Suprapubic skin (tissue), 4 donors: ENCODE results near the gene COL15A1. TPM values are rescaled to one million over a fixed set of nuclear protein-coding genes. Genes with fewer than 3 reads are reported as not detected.

Experiments used
- DNase-seq, 2 donors: peaks; one replicate each; pipeline ENCODE4 v3.0.0-alpha.2; 2019; ENCODE audit warnings: low spot score in 2 of 2
- H3K27ac ChIP-seq: fragments of 200-600 bp; sonication (generic); one replicate; pipeline ENCODE4 v1.5.1; 2019
- H3K27me3 ChIP-seq: fragments of 200-600 bp; sonication (generic); one replicate; pipeline ENCODE4 v1.5.1; 2019
- H3K36me3 ChIP-seq: fragments of 200-600 bp; sonication (generic); one replicate; pipeline ENCODE4 v1.5.1; 2019
- H3K4me1 ChIP-seq: fragments of 200-600 bp; sonication (generic); one replicate; pipeline ENCODE4 v1.5.1; 2019
- H3K4me3 ChIP-seq: fragments of 200-600 bp; sonication (generic); one replicate; pipeline ENCODE4 v1.5.1; 2019; ENCODE audit warnings: mild to moderate bottlenecking
- H3K9me3 ChIP-seq: fragments of 200-600 bp; sonication (generic); one replicate; pipeline ENCODE4 v1.5.1; 2019
- CTCF ChIP-seq, 2 donors: fragments of 200-600 bp in 1 of 2; fragments of 450-650 bp in 1 of 2; sonication (generic) in 1 of 2; IDR thresholded peaks; one replicate each; pipeline ENCODE4 v1.5.1; 2016 to 2019; ENCODE audit warnings: antibody characterized with exemption in 2 of 2, mild to moderate bottlenecking in 1 of 2, moderate library complexity in 1 of 2
- EP300 ChIP-seq: sonication (generic); formaldehyde crosslinking; IDR thresholded peaks from one replicate; pipeline ENCODE4 v1.6.1; 2017; ENCODE audit warnings: antibody characterized with exemption
- POLR2A ChIP-seq, 2 donors: fragments of 450-650 bp; IDR thresholded peaks; one replicate each; pipeline ENCODE4 v1.6.1; 2017; ENCODE audit warnings: antibody characterized with exemption in 2 of 2, mild to moderate bottlenecking in 2 of 2, moderate library complexity in 2 of 2
- POLR2AphosphoS5 ChIP-seq, 3 donors: sonication (generic); formaldehyde crosslinking; IDR thresholded peaks; one replicate each; pipeline ENCODE4 v1.6.1; 2017; ENCODE audit warnings: antibody characterized with exemption in 3 of 3
- WGBS: methylation state at CpG from one replicate; pipeline ENCODE4 v1.1.5; 2018; 5-methylcytosine and 5-hydroxymethylcytosine counted together
- total RNA-seq, 4 donors: library from RNA; depleted of rRNA; stranded (reverse); fragments of >200 nt; gene quantifications; one replicate each; pipeline ENCODE4 v1.1.0, GENCODE V29; 2016

The COL15A1 gene
- total RNA-seq, 4 donors from 2014 or later: 8.0 to 15.0 (median 9.3) TPM

GRCh38 chr9:98994172-98995058 is 50.7 kb downstream of the COL15A1 start:
- Histone ChIP-seq H3K27ac (no peak overlapping the region), H3K4me1 (peaks cover 49% of the 10 kb centered on the region)
- WGBS: 74% methylated on average over 12 of the region's 12 CpGs

GRCh38 chr9:98995059-98995671 is 51.5 kb downstream of the COL15A1 start:
- Histone ChIP-seq H3K36me3 (no peaks in the 10 kb centered on the region), H3K27ac (no peak overlapping the region), H3K4me1 (peaks cover 46% of the 10 kb centered on the region), H3K9me3 (no peaks in the 10 kb centered on the region), H3K27me3 (peaks cover 6% of the 10 kb centered on the region), H3K4me3 (no peak overlapping the region)
- DNase-seq: peak in 1 of 2 donors; percentile 72
- 48% methylated on average over 3 of the region's 3 CpGs for WGBS
- TF ChIP-seq EP300 (no peak), CTCF (IDR thresholded peaks at IDR 0.05) (no peak), POLR2AphosphoS5 (IDR thresholded peaks at IDR 0.05) (no peak), POLR2A (IDR thresholded peaks at IDR 0.05) (no peak)

More at GRCh38 chr9:98994172-98995058, 50.7 kb downstream of the COL15A1 start:
- Histone ChIP-seq H3K27me3 (peaks cover 6% of the 10 kb centered on the region), H3K36me3 (no peaks in the 10 kb centered on the region), H3K4me3 (no peak overlapping the region), H3K9me3 (no peaks in the 10 kb centered on the region)
- TF ChIP-seq EP300: no peak
- no peak for TF ChIP-seq CTCF (IDR thresholded peaks at IDR 0.05)
- no peak for TF ChIP-seq POLR2A (IDR thresholded peaks at IDR 0.05)
- TF ChIP-seq POLR2AphosphoS5 (IDR thresholded peaks at IDR 0.05): no peak
- DNase-seq: no peak

GRCh38 chr9:98995971-98996504 is 52.3 kb downstream of the COL15A1 start:
- WGBS: 94% methylated on average over 7 of the region's 7 CpGs
- no peak overlapping the region for H3K4me3 ChIP-seq
- TF ChIP-seq CTCF (IDR thresholded peaks at IDR 0.05) (no peak), POLR2A (IDR thresholded peaks at IDR 0.05) (no peak), POLR2AphosphoS5 (IDR thresholded peaks at IDR 0.05) (no peak), EP300 (no peak)
- H3K4me1 ChIP-seq: peaks cover 44% of the 10 kb centered on the region
- H3K9me3 ChIP-seq: no peaks in the 10 kb centered on the region
- DNase-seq: no peak
- H3K27ac ChIP-seq: no peak overlapping the region
- H3K36me3 ChIP-seq: no peaks in the 10 kb centered on the region
- H3K27me3 ChIP-seq: peaks cover 6% of the 10 kb centered on the region

GRCh38 chr9:98997604-98998003 is 53.9 kb downstream of the COL15A1 start:
- WGBS: 37% methylated on average over 4 of the region's 4 CpGs
- H3K27me3 ChIP-seq: peaks cover 6% of the 10 kb centered on the region
- no peak for TF ChIP-seq POLR2AphosphoS5 (IDR thresholded peaks at IDR 0.05)
- no peak for TF ChIP-seq EP300
- TF ChIP-seq POLR2A (IDR thresholded peaks at IDR 0.05): no peak
- TF ChIP-seq CTCF (IDR thresholded peaks at IDR 0.05): no peak
- no peak overlapping the region for H3K27ac ChIP-seq
- H3K4me1 ChIP-seq: peaks cover 44% of the 10 kb centered on the region
- no peaks in the 10 kb centered on the region for H3K9me3 ChIP-seq
- no peak overlapping the region for H3K4me3 ChIP-seq
- H3K36me3 ChIP-seq: no peaks in the 10 kb centered on the region
- DNase-seq: peak in 1 of 2 donors; percentile 70
